Neural progenitor cell (in vitro differentiated cells): ENCODE measurements around the gene VARS2. TPM values are rescaled to one million over a fixed set of nuclear protein-coding genes. Genes with fewer than 3 reads are reported as not detected.
A peak's percentile ranks its signal among the peaks of the same experiment; 100 is the strongest.

Experiments
- DNase-seq: peaks from one replicate; pipeline ENCODE4 v3.0.0-alpha.2; 2016; ENCODE audit warnings: low spot score
- H2AFZ ChIP-seq: fragments of 200-600 bp; sonication (generic); replicated peaks from 2 replicates; pipeline ENCODE4 v1.6.1; 2016; ENCODE audit warnings: antibody characterized with exemption
- H3F3A ChIP-seq: fragments of 200-600 bp; sonication (generic); 2 replicates; pipeline ENCODE4 v1.6.1; 2016; ENCODE audit warnings: antibody characterized with exemption, low read depth
- H3K27ac ChIP-seq: fragments of 200-600 bp; sonication (generic); 2 replicates; pipeline ENCODE4 v1.5.1; 2016; ENCODE audit warnings: mild to moderate bottlenecking
- H3K27me3 ChIP-seq: fragments of 200-600 bp; sonication (generic); 2 replicates; pipeline ENCODE4 v1.6.1; 2016; ENCODE audit warnings: mild to moderate bottlenecking, moderate library complexity
- H3K36me3 ChIP-seq: fragments of 200-600 bp; sonication (generic); 2 replicates; pipeline ENCODE4 v1.5.1; 2016
- H3K4me1 ChIP-seq: fragments of 200-600 bp; sonication (generic); 2 replicates; pipeline ENCODE4 v1.6.1; 2016; ENCODE audit warnings: mixed run types
- H3K4me2 ChIP-seq: fragments of 200-600 bp; sonication (generic); 2 replicates; pipeline ENCODE4 v1.6.1; 2016
- H3K4me3 ChIP-seq: fragments of 200-600 bp; sonication (generic); 2 replicates; pipeline ENCODE4 v1.5.1; 2016
- H3K79me2 ChIP-seq: fragments of 200-600 bp; sonication (generic); 2 replicates; pipeline ENCODE4 v1.6.1; 2016; ENCODE audit warnings: low read depth
- H3K9ac ChIP-seq: fragments of 200-600 bp; sonication (generic); 2 replicates; pipeline ENCODE4 v1.6.1; 2016
- H3K9me3 ChIP-seq: fragments of 200-600 bp; sonication (generic); 2 replicates; pipeline ENCODE4 v1.5.1; 2016; ENCODE audit warnings: low read depth
- H4K20me1 ChIP-seq: fragments of 200-600 bp; sonication (generic); 2 replicates; pipeline ENCODE4 v1.6.1; 2016; ENCODE audit warnings: low read depth
- H3K27ac Mint-ChIP-seq: 3 replicates; pipeline ENCODE4 v1.8.0; 2021; ENCODE audit warnings: mixed read lengths
- H3K27me3 Mint-ChIP-seq: 2 replicates; pipeline ENCODE4 v1.8.0; 2022; ENCODE audit warnings: low read depth, mild to moderate bottlenecking, inconsistent platforms, moderate library complexity, mixed read lengths; ENCODE audit not compliant: insufficient read depth
- H3K36me3 Mint-ChIP-seq: 3 replicates; pipeline ENCODE4 v1.8.0; 2021; ENCODE audit warnings: mixed read lengths
- H3K4me1 Mint-ChIP-seq: 3 replicates; pipeline ENCODE4 v1.8.0; 2021; ENCODE audit warnings: mixed read lengths
- H3K4me3 Mint-ChIP-seq: 3 replicates; pipeline ENCODE4 v1.8.0; 2021; ENCODE audit warnings: mild to moderate bottlenecking, moderate library complexity, mixed read lengths
- H3K9me3 Mint-ChIP-seq: 3 replicates; pipeline ENCODE4 v1.8.0; 2020; ENCODE audit warnings: mixed read lengths
- CTCF ChIP-seq: fragments of 200-600 bp; sonication (generic); IDR thresholded peaks from 2 replicates; pipeline ENCODE4 v1.5.1; 2017; ENCODE audit warnings: antibody characterized with exemption, mild to moderate bottlenecking
- EZH2 ChIP-seq: fragments of 200-600 bp; sonication (generic); IDR thresholded peaks from 2 replicates; pipeline ENCODE4 v1.6.1; 2017; ENCODE audit warnings: antibody characterized with exemption, mild to moderate bottlenecking, moderate library complexity
- EZH2phosphoT487 ChIP-seq: fragments of 200-600 bp; sonication (generic); IDR thresholded peaks from 2 replicates; pipeline ENCODE4 v1.6.1; 2017; ENCODE audit warnings: antibody characterized with exemption
- total RNA-seq: library from RNA; depleted of rRNA; stranded (reverse); fragments of >200 nt; gene quantifications from 2 replicates; pipeline ENCODE4 v1.2.3, GENCODE V29; 2015; ENCODE audit warnings: low replicate concordance

Gene VARS2
- total RNA-seq, 1 donor from 2014 or later, result 21.5 TPM

- H3K27me3 Mint-ChIP-seq, result peaks cover 7% of the 10 kb centered on the region
- no peak within 1 kb of the TSS for H3K9ac ChIP-seq
These were observed 18.1 kb downstream of the VARS2 start, which contains the start of gene SFTA2 for GRCh38 chr6:30931969-30932645. Gene SFTA2 (minus strand): TSS chr6:30932170. CDS start chr6:30932096, 74 bp downstream.

GRCh38 chr6:30932665-30933365 lies 18.8 kb downstream of the VARS2 start:
- Histone ChIP-seq H3K79me2 (no peaks in the 10 kb centered on the region), H3K4me2 (no peak overlapping the region), H3F3A (no peaks in the 10 kb centered on the region), H3K27me3 (no peaks in the 10 kb centered on the region), H3K27ac (no peak overlapping the region), H3K4me1 (peaks cover 6% of the 10 kb centered on the region), H4K20me1 (no peaks in the 10 kb centered on the region), H3K9ac (no peak overlapping the region), H3K36me3 (no peaks in the 10 kb centered on the region), H3K4me3 (no peak overlapping the region), H3K9me3 (no peaks in the 10 kb centered on the region), H2AFZ (no peak overlapping the region)
- Mint-ChIP-seq H3K4me1 (peaks cover 3% of the 10 kb centered on the region), H3K4me3 (peak overlapping the region; percentile 23), H3K27ac (no peak overlapping the region), H3K36me3 (peaks cover 13% of the 10 kb centered on the region), H3K27me3 (peaks cover 7% of the 10 kb centered on the region), H3K9me3 (peaks cover 14% of the 10 kb centered on the region)
- TF ChIP-seq EZH2, result no peak
- no peak for TF ChIP-seq CTCF
- TF ChIP-seq EZH2phosphoT487, result no peak
- no peak for DNase-seq

More at GRCh38 chr6:30931969-30932645, 18.1 kb downstream of the VARS2 start, which contains the start of gene SFTA2:
- H3F3A ChIP-seq, result no peaks in the 10 kb centered on the region
- no peak for DNase-seq
- H3K27ac Mint-ChIP-seq, result peak within 1 kb of the TSS; percentile 74
- H3K4me1 ChIP-seq, result peaks cover 6% of the 10 kb centered on the region
- no peaks in the 10 kb centered on the region for H3K27me3 ChIP-seq
- no peak within 1 kb of the TSS for H2AFZ ChIP-seq
- no peaks in the 10 kb centered on the region for H4K20me1 ChIP-seq
- peaks cover 16% of the 10 kb centered on the region for H3K9me3 Mint-ChIP-seq
- H3K36me3 Mint-ChIP-seq, result peaks cover 18% of the 10 kb centered on the region
- no peak within 1 kb of the TSS for H3K4me2 ChIP-seq
- no peak for TF ChIP-seq CTCF
- no peak for TF ChIP-seq EZH2phosphoT487
- no peak for TF ChIP-seq EZH2
- no peaks in the 10 kb centered on the region for H3K36me3 ChIP-seq
- H3K79me2 ChIP-seq, result no peaks in the 10 kb centered on the region
- no peaks in the 10 kb centered on the region for H3K9me3 ChIP-seq
- peaks cover 3% of the 10 kb centered on the region for H3K4me1 Mint-ChIP-seq
- no peak within 1 kb of the TSS for H3K4me3 Mint-ChIP-seq
- no peak within 1 kb of the TSS for H3K27ac ChIP-seq
- H3K4me3 ChIP-seq, result no peak within 1 kb of the TSS

- H3K27me3 Mint-ChIP-seq, result peaks cover 16% of the 10 kb centered on the region
- H3K27ac Mint-ChIP-seq, result no peak overlapping the region
- H3K4me1 Mint-ChIP-seq, result peaks cover 5% of the 10 kb centered on the region
- no peaks in the 10 kb centered on the region for H3K9me3 Mint-ChIP-seq
- Histone ChIP-seq H3K27me3 (no peaks in the 10 kb centered on the region), H2AFZ (no peak overlapping the region), H3F3A (no peaks in the 10 kb centered on the region), H3K9me3 (no peaks in the 10 kb centered on the region), H3K9ac (no peak overlapping the region), H3K4me2 (no peak overlapping the region), H3K4me3 (no peak overlapping the region), H3K4me1 (peaks cover 6% of the 10 kb centered on the region), H3K27ac (no peak overlapping the region), H4K20me1 (no peaks in the 10 kb centered on the region), H3K79me2 (no peaks in the 10 kb centered on the region), H3K36me3 (no peaks in the 10 kb centered on the region)
- TF ChIP-seq EZH2phosphoT487, result no peak
- no peak for TF ChIP-seq EZH2
- no peak for TF ChIP-seq CTCF
- no peaks in the 10 kb centered on the region for H3K36me3 Mint-ChIP-seq
- DNase-seq, result no peak
- peak overlapping the region; percentile 7 for H3K4me3 Mint-ChIP-seq
These were observed 21.0 kb downstream of the VARS2 start for GRCh38 chr6:30935018-30935417.
